Measurements from ENCODE around the gene H2AZ2.

GRCh38 chr7:44799939-44800338 is 47.9 kb downstream of the H2AZ2 start:
- TF ChIP-seq NFRKB (IDR thresholded peaks at IDR 0.05), result no peak
- TF ChIP-seq CTBP1 (IDR thresholded peaks at IDR 0.05; ENCODE audit: borderline replicate concordance), result no peak
- TF ChIP-seq HDGF (IDR thresholded peaks at IDR 0.05; ENCODE audit: borderline replicate concordance), result no peak
- no peak for TF ChIP-seq BHLHE40 (IDR thresholded peaks at IDR 0.05; ENCODE audit: borderline replicate concordance)
- no peak for TF ChIP-seq SUZ12 (IDR thresholded peaks at IDR 0.05)
- TF ChIP-seq FOXA1 (IDR thresholded peaks at IDR 0.05), result no peak

Data from HEK293T (cell line).